ENCODE data around the gene RBM14.

The RBM14 gene

GRCh38 chr11:66663741-66664296 is 47.4 kb downstream of the RBM14 start:
- no peaks in the 10 kb centered on the region for H3K4me1 ChIP-seq (ENCODE audit: insufficient read depth, low read length)
- peaks cover 49% of the 10 kb centered on the region for H3K36me3 ChIP-seq (ENCODE audit: insufficient read depth, low read length)
- no peak overlapping the region for H3K9ac ChIP-seq (ENCODE audit: low read depth, low read length)
- H3K9me3 ChIP-seq (ENCODE audit: control insufficient read depth, insufficient read depth, low read length), result no peaks in the 10 kb centered on the region

- Histone ChIP-seq H3K9ac (ENCODE audit: low read depth, low read length) (no peak overlapping the region), H3K36me3 (ENCODE audit: insufficient read depth, low read length) (peaks cover 46% of the 10 kb centered on the region), H3K4me1 (ENCODE audit: insufficient read depth, low read length) (no peaks in the 10 kb centered on the region), H3K9me3 (ENCODE audit: control insufficient read depth, insufficient read depth, low read length) (no peaks in the 10 kb centered on the region)
These were observed 48.9 kb downstream of the RBM14 start for GRCh38 chr11:66665369-66665768.

GRCh38 chr11:66670816-66671215 is 54.4 kb downstream of the RBM14 start:
- H3K36me3 ChIP-seq (ENCODE audit: insufficient read depth, low read length), result peaks cover 25% of the 10 kb centered on the region
- H3K9me3 ChIP-seq (ENCODE audit: control insufficient read depth, insufficient read depth, low read length), result no peaks in the 10 kb centered on the region
- H3K4me1 ChIP-seq (ENCODE audit: insufficient read depth, low read length), result no peaks in the 10 kb centered on the region
- H3K9ac ChIP-seq (ENCODE audit: low read depth, low read length), result no peak overlapping the region

GRCh38 chr11:66674964-66675602 is 58.7 kb downstream of the RBM14 start:
- H3K9ac ChIP-seq (ENCODE audit: low read depth, low read length), result no peak overlapping the region
- no peaks in the 10 kb centered on the region for H3K9me3 ChIP-seq (ENCODE audit: control insufficient read depth, insufficient read depth, low read length)
- H3K36me3 ChIP-seq (ENCODE audit: insufficient read depth, low read length), result no peaks in the 10 kb centered on the region
- peaks cover 6% of the 10 kb centered on the region; the same call in 1 of the 2 replicates for H3K4me1 ChIP-seq (ENCODE audit: insufficient read depth, low read length)

GRCh38 chr11:66676282-66676919 is 60.0 kb downstream of the RBM14 start:
- Histone ChIP-seq H3K9me3 (ENCODE audit: control insufficient read depth, insufficient read depth, low read length) (no peaks in the 10 kb centered on the region), H3K36me3 (ENCODE audit: insufficient read depth, low read length) (no peaks in the 10 kb centered on the region), H3K9ac (ENCODE audit: low read depth, low read length) (peak overlapping the region; percentile 76; the same call in 1 of the 2 replicates), H3K4me1 (ENCODE audit: insufficient read depth, low read length) (peaks cover 6% of the 10 kb centered on the region; the same call in 1 of the 2 replicates)

All from ES-I3 (cell line).